EL (cell line): ENCODE data around the gene NLRP3.
"Not testable (repeated sequence)": the region's sequence is repeated elsewhere in the genome, so short reads cannot be mapped to it uniquely, and the experiment has no call there.

Experiments used
- DNase-seq: peaks from one replicate; pipeline ENCODE4 v3.0.0-alpha.2; 2016

NLRP3 gene

DNA sequence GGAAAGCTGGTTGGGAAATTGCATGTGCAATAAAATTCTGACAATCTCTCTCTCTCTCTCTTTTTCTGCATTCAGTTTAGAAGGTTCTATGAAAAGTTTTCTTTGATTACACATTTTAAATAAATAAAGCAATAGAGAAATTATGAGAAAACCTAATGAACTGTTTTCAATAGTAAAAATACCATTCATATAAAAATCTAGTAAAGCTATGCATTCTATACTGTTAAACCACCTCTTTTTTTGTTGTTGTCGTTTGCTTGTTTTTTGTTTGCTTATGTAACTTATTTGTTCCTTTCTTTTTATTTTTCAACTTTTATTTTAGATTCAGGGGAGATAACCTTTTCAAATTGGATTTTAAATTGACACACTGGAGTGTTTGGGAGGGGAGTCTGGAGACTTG, 56.1 kb downstream of the NLRP3 start:
- no peak for DNase-seq

DNA sequence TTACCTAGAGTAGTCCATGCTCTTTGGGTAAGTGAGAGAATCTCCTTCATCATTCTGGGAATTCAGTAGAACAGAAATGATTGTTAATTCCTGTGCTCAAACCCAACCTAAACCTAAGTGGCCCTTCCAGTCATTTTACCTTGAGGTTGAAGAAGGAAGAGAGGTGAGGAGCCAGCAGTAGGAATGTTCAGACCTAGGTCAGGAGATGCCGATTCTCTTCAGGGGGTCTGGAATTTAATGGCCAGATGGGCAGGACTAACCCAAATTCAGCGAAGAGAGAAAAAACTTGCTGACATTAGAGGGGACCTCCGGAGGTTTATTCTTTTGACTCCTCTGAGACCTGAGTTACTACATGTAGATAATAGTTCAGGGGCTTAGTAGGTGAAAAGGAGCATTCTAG, 58.4 kb downstream of the NLRP3 start:
- DNase-seq: no peak

GRCh38 chr1:247475793-247476192, 59.8 kb downstream of the NLRP3 start:
- no peak for DNase-seq

GRCh38 chr1:247476328-247477058, 60.5 kb downstream of the NLRP3 start:
- not testable (repeated sequence) for DNase-seq

DNA sequence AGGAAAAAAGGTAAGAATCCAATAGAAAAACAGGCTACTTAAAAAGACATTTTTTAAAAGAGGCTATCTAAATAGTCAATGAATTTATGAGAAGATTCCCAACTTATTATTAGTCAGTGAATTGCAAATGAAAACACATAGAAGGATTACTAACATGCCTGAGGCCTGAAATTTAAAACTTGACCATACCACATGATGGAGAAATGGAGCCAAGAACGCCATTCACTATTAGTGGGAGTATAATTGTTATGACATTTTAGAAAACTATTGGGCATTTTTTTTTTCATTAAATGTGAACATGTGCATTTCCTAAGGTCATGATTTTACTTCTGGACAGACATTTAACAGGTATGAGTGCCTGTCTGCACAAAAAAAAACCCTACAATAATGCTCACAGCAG, 66.8 kb downstream of the NLRP3 start:
- DNase-seq: peak; percentile 58

GRCh38 chr1:247487057-247487456, 71.1 kb downstream of the NLRP3 start:
- DNase-seq: peak; percentile 45

- DNase-seq: no peak
Measured at GRCh38 chr1:247491328-247491727, 75.4 kb downstream of the NLRP3 start.

- no peak for DNase-seq
Measured at GRCh38 chr1:247493106-247493505, 77.1 kb downstream of the NLRP3 start.

DNA sequence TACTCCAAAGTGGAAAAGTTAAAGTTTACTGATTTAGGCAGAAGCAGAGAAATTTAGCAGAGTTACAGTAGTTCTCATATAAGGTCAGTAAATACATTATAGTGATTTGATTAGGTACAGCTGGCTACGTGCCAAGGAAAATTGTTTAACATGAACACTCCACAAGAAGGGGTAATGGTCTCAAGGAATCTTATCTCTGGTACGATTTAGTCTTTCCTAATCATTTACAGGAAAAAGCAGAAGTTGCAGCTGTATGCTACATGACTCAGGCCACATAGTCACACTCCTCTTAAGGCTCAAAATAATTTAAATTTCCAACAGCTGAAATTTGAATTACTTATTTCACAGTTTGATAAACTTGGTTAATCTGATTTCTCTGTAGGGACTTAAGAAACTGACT, 78.8 kb downstream of the NLRP3 start:
- no peak for DNase-seq

DNA sequence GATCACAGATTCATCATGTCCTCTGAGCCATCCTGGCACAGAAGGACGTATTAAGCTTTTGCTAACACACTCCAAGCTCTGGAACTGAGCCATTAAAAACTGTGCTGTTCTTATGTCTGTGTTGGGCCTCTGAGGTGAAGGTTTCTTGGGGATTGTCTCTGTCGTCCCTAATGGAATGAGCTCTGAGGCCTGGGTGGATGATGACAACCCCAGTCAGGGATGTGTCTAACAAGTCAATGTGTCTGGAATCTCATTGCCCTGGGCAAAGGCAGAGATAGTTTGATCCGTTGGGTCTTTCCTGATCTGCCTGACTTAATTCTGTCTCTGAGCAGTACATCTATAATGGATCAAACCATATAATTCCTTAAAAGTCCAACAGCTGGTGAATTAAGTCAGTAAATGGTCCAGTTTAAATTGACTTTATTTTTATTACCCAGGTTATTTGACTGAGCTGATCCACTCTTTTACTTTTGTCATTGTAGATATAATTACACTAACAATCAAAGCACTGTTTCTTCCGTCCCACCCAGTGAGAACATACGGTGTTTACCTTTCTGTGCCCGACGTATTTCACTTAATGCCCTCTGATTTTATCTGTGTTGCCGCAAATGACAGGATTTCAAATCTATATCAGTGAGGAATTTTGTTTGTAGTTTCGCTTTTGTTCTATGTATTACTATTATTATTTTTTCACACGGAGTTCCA, 80.8 kb downstream of the NLRP3 start:
- peak; percentile 14 for DNase-seq
